OCI-LY7 (cell line): ENCODE data around the gene KIF7. TPM values are rescaled to one million over a fixed set of nuclear protein-coding genes. Genes with fewer than 3 reads are reported as not detected.
A peak's percentile ranks its signal among the peaks of the same experiment; 100 is the strongest.

Experiments
- BruUV-seq: library from RNA; stranded (reverse); fragments of 400-500 nt; replicated peaks from 2 replicates; lab custom pipeline; 2021; lab: Mats Ljungman, UMichigan
- CTCF ChIA-PET: fragments of 300-600 bp; sonication (Branson Sonifier 250); formaldehyde crosslinking; loops from one replicate; lab custom pipeline; 2022; ENCODE audit warnings: antibody characterized with exemption; ENCODE audit not compliant: unreplicated experiment; lab: Charles Lee
- POLR2A ChIA-PET: fragments of 300-600 bp; sonication (Branson Sonifier 250); formaldehyde crosslinking; loops from one replicate; lab custom pipeline; 2022; ENCODE audit warnings: antibody characterized with exemption; lab: Charles Lee
- DNase-seq: peaks from one replicate; pipeline ENCODE4 v3.0.0-alpha.2; 2015; ENCODE audit warnings: low spot score
- H2AFZ ChIP-seq: fragments of 200-600 bp; sonication (generic), shearing (Covaris generic); 2 replicates; pipeline ENCODE4 v1.6.1; 2014; ENCODE audit warnings: mild to moderate bottlenecking, antibody characterized with exemption, low read length, moderate library complexity
- H3K27ac ChIP-seq: fragments of 200-600 bp; sonication (generic); 2 replicates; pipeline ENCODE4 v1.5.1; 2014; ENCODE audit warnings: mixed run types, low read depth, mild to moderate bottlenecking, moderate library complexity, low read length, inconsistent platforms; ENCODE audit not compliant: poor library complexity, severe bottlenecking
- H3K36me3 ChIP-seq: fragments of 200-600 bp; sonication (generic); 2 replicates; pipeline ENCODE4 v1.6.1; 2014; ENCODE audit warnings: mild to moderate bottlenecking, antibody characterized with exemption, low read length, moderate library complexity, mixed read lengths; ENCODE audit not compliant: insufficient read depth
- H3K4me1 ChIP-seq: fragments of 200-600 bp; sonication (generic); 2 replicates; pipeline ENCODE4 v1.5.1; 2014; ENCODE audit warnings: mild to moderate bottlenecking, low read length; ENCODE audit not compliant: insufficient read depth, poor library complexity, severe bottlenecking
- H3K4me2 ChIP-seq: fragments of 200-600 bp; sonication (generic); 2 replicates; pipeline ENCODE4 v1.6.1; 2014; ENCODE audit warnings: mild to moderate bottlenecking, low read length
- H3K4me3 ChIP-seq: fragments of 200-600 bp; sonication (generic); 2 replicates; pipeline ENCODE4 v1.5.1; 2014; ENCODE audit warnings: mild to moderate bottlenecking, low read depth, low read length; ENCODE audit not compliant: poor library complexity, severe bottlenecking
- H3K79me2 ChIP-seq: fragments of 200-600 bp; sonication (generic); 2 replicates; pipeline ENCODE4 v1.6.1; 2016; ENCODE audit warnings: low read depth, mild to moderate bottlenecking, low read length, moderate library complexity, mixed read lengths; ENCODE audit not compliant: insufficient read depth
- H3K9me2 ChIP-seq: fragments of 200-600 bp; sonication (generic); 2 replicates; pipeline ENCODE4 v1.6.1; 2016; ENCODE audit warnings: mild to moderate bottlenecking, low read length, mixed read lengths; ENCODE audit not compliant: insufficient read depth
- H3K9me3 ChIP-seq: fragments of 200-600 bp; sonication (generic); 2 replicates; pipeline ENCODE4 v1.6.1; 2014; ENCODE audit warnings: mild to moderate bottlenecking, mixed run types, low read length, mixed read lengths
- H4K20me1 ChIP-seq: fragments of 200-600 bp; sonication (generic); 2 replicates; pipeline ENCODE4 v1.6.1; 2014; ENCODE audit warnings: mild to moderate bottlenecking, antibody characterized with exemption, low read length, moderate library complexity, mixed read lengths; ENCODE audit not compliant: insufficient read depth
- EZH2phosphoT487 ChIP-seq: fragments of 200-600 bp; sonication (generic); IDR thresholded peaks from 2 replicates; pipeline ENCODE4 v1.6.1; 2018; ENCODE audit warnings: low read depth, borderline replicate concordance, mild to moderate bottlenecking, mixed run types, antibody characterized with exemption, low read length, moderate library complexity, mixed read lengths
- intact Hi-C: fragments of 100-400 bp; cut with micrococcal nuclease; formaldehyde crosslinking; loops from one replicate; pipeline ENCODE4 v1.10.0; 2022; ENCODE audit not compliant: unreplicated experiment
- total RNA-seq, 2 experiments: library from RNA; depleted of rRNA in 1 of 2; stranded (reverse); fragments of >200 nt in 1 of 2; shearing (Covaris generic) in 1 of 2; gene quantifications; 2 replicates each; pipeline ENCODE4 v1.2.3, GENCODE V29; 2014 to 2022
- TF ChIP-seq, protein P1 (sequence below): fragments of 200-600 bp; sonication (generic); conservative IDR thresholded peaks from 2 replicates; pipeline ENCODE4 v1.5.1; 2014; ENCODE audit warnings: mild to moderate bottlenecking, antibody characterized with exemption, low read length, moderate library complexity, mixed read lengths

Gene KIF7
- total RNA-seq, 2 experiments from 2014 or later: 0.10 TPM; not detected in 1

DNA sequence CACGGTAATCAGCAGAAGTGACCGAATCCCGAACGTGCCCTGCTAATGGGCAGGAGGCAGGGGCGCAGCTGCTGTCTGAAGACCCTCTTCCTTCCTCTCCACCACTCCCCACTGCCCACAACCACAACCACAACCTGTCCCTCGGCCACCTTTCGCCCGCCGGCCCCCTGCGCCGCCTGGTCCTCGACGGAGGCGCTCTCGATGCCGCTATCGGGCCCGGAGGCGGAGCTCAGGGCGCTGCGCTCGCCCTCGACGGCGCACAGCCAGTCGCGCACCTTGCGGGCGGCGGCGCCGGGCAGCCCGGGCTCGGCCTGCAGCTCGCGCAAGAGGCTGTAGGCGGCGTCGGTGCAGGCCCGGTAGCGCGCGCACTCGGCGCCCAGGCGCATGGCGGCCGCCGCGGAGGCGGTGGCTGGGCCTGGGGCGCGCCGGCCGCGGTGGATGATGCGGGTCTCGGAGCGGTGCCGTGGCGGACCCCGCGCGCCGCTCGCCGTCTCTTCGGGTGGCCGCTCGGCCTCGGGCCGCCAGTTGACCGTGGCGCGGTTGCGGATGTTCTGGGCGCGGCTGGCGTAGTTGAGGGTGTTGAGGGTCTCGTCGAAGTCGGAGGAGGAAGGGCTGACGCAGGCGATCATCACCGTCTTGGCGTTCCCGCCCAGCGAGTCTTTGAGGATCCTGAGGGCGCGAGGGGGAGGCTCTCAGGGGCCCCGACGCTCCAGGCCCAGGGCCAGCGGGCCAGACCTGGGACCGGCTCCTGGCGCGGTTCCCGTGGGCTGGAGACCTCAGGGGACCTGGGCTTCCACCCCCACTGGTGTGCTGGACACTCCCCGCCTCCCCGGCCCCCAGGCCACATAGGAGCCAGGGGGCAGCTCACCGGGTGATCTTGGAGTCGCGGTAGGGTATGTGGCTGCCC, 6.9 kb downstream of the KIF7 start:
- Histone ChIP-seq H2AFZ (no peak overlapping the region), H3K79me2 (no peaks in the 10 kb centered on the region), H3K4me1 (no peaks in the 10 kb centered on the region), H3K4me2 (no peak overlapping the region), H3K9me3 (no peaks in the 10 kb centered on the region), H3K9me2 (no peaks in the 10 kb centered on the region), H3K4me3 (no peak overlapping the region), H4K20me1 (no peaks in the 10 kb centered on the region), H3K27ac (no peak overlapping the region), H3K36me3 (no peaks in the 10 kb centered on the region)
- TF ChIP-seq EZH2phosphoT487: no peak
- TF ChIP-seq, protein P1, sequence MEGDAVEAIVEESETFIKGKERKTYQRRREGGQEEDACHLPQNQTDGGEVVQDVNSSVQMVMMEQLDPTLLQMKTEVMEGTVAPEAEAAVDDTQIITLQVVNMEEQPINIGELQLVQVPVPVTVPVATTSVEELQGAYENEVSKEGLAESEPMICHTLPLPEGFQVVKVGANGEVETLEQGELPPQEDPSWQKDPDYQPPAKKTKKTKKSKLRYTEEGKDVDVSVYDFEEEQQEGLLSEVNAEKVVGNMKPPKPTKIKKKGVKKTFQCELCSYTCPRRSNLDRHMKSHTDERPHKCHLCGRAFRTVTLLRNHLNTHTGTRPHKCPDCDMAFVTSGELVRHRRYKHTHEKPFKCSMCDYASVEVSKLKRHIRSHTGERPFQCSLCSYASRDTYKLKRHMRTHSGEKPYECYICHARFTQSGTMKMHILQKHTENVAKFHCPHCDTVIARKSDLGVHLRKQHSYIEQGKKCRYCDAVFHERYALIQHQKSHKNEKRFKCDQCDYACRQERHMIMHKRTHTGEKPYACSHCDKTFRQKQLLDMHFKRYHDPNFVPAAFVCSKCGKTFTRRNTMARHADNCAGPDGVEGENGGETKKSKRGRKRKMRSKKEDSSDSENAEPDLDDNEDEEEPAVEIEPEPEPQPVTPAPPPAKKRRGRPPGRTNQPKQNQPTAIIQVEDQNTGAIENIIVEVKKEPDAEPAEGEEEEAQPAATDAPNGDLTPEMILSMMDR: no peak
- intact Hi-C loops: no loop called here
- BruUV-seq: no TSS peak
- CTCF ChIA-PET: no interaction called here
- POLR2A ChIA-PET: no interaction called here
- DNase-seq: no peak

DNA sequence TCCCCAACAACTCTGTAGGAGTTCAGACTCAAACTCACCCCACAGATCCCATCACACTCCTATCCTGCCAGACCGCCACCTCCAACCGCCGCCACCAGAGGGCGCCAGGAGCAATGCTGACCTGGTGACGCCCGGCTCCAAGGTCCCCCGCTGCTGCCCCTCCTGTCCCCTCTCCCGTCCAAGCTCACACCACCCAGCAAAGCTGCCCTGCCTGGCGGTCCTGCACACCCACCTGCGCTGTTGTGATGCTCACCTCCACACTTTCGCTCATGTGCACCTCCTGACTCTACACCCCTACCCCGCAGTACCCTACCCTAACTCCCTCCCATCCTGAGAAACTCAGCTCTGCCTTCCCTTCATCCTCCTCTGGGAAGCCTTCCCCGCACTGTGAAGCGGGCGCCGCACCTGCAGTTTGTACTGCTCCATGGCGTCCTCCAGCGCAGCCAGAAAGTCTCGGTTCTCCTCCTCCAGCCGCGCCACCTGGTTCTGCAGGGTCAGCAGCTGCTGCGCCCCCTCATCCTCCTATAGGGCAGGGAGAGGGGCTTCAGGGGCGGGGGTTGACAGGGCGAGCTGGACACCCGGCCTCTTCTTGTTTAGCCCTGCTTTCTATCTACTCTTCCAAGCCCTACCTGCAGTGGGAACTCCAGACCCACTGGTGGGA, 7.9 kb downstream of the KIF7 start:
- DNase-seq: peak; percentile 51
- H2AFZ ChIP-seq: no peak overlapping the region
- CTCF ChIA-PET: no interaction called here

More for the DNA sequence above, 7.9 kb downstream of the KIF7 start:
- H3K9me3 ChIP-seq: no peaks in the 10 kb centered on the region
- BruUV-seq: no TSS peak
- H3K4me2 ChIP-seq: no peak overlapping the region
- intact Hi-C loops: no loop called here
- TF ChIP-seq, protein P1: peak; percentile 88
- TF ChIP-seq EZH2phosphoT487: no peak
- no peaks in the 10 kb centered on the region for H3K36me3 ChIP-seq
- H3K4me1 ChIP-seq: no peaks in the 10 kb centered on the region
- no peak overlapping the region for H3K4me3 ChIP-seq
- no peaks in the 10 kb centered on the region for H3K79me2 ChIP-seq
- H3K27ac ChIP-seq: no peak overlapping the region
- H3K9me2 ChIP-seq: no peaks in the 10 kb centered on the region
- POLR2A ChIA-PET: no interaction called here
- H4K20me1 ChIP-seq: no peaks in the 10 kb centered on the region
